Lung (tissue), 12 donors: Measurements from ENCODE around the gene KIF5C. TPM values are rescaled to one million over a fixed set of nuclear protein-coding genes. Genes with fewer than 3 reads are reported as not detected.
"Not testable (repeated sequence)": the region's sequence is repeated elsewhere in the genome, so short reads cannot be mapped to it uniquely, and the experiment has no call there.

Source experiments
- ATAC-seq: fragments of 200-7000 bp; cut with Tn5 transposase; one replicate; pipeline ENCODE4 v1.9.1; 2020; ENCODE audit warnings: moderate number of reproducible peaks; ENCODE audit not compliant: insufficient read depth, low FRiP score
- DNase-seq, 3 donors: peaks; one replicate each; pipeline ENCODE4 v3.0.0-alpha.2; 2013 to 2017
- H3K27ac ChIP-seq, 2 donors: one replicate each; pipeline ENCODE4 v1.5.1; 2013; ENCODE audit warnings: mild to moderate bottlenecking in 2 of 2, moderate library complexity in 2 of 2, control low read depth in 1 of 2, inconsistent platforms in 1 of 2, low read depth in 1 of 2, low read length in 1 of 2
- H3K27me3 ChIP-seq, 3 donors: one replicate each; pipeline ENCODE4 v1.5.1; 2013; ENCODE audit warnings: low read length in 2 of 3; ENCODE audit not compliant: control insufficient read depth in 3 of 3, insufficient read depth in 3 of 3
- H3K36me3 ChIP-seq, 4 donors: one replicate each; pipeline ENCODE4 v1.5.1; 2013; ENCODE audit warnings: low read length in 4 of 4, mild to moderate bottlenecking in 1 of 4, moderate library complexity in 1 of 4; ENCODE audit not compliant: control insufficient read depth in 4 of 4, insufficient read depth in 4 of 4
- H3K4me1 ChIP-seq, 5 donors: one replicate each; pipeline ENCODE4 v1.5.1; 2013; ENCODE audit warnings: low read length in 5 of 5, mild to moderate bottlenecking in 2 of 5, moderate library complexity in 1 of 5; ENCODE audit not compliant: control insufficient read depth in 5 of 5, insufficient read depth in 5 of 5
- H3K4me3 ChIP-seq: one replicate; pipeline ENCODE4 v1.5.1; 2013; ENCODE audit warnings: mild to moderate bottlenecking, control low read depth, moderate library complexity
- H3K9ac ChIP-seq, 2 donors: one replicate each; pipeline ENCODE4 v1.5.1; 2013; ENCODE audit warnings: low read length in 2 of 2, control low read depth in 1 of 2; ENCODE audit not compliant: insufficient read depth in 1 of 2
- H3K9me3 ChIP-seq, 4 donors: one replicate each; pipeline ENCODE4 v1.5.1; 2013; ENCODE audit warnings: low read length in 3 of 4, mild to moderate bottlenecking in 1 of 4, moderate library complexity in 1 of 4; ENCODE audit not compliant: control insufficient read depth in 4 of 4, insufficient read depth in 3 of 4
- CTCF ChIP-seq: IDR thresholded peaks from 2 replicates; pipeline ENCODE4 v1.5.1; 2012; ENCODE audit warnings: mild to moderate bottlenecking; ENCODE audit errors: control extremely low read depth, extremely low read depth
- WGBS, 2 donors: extraction: QIAGEN DNeasy Blood & Tissue Kit; methylation state at CpG; one replicate each; pipeline ENCODE4 v1.1.7; 2013; 5-methylcytosine and 5-hydroxymethylcytosine counted together
- polyA plus RNA-seq, 2 donors: library from polyadenylated mRNA; stranded (reverse); fragments of 200-250 nt; gene quantifications; one replicate each; pipeline ENCODE4 v1.2.1, GENCODE V29; 2013
- total RNA-seq, 2 donors: library from RNA; depleted of rRNA in 1 of 2; stranded (reverse); fragments of >200 nt in 1 of 2; gene quantifications; one replicate each; pipeline ENCODE4 v1.2.1, GENCODE V29; 2014 to 2021
- donor health status: control.
- donor health status: control.
- donor health status: Bipolar disorder and iron deficiency.
- donor health status: healthy.
- donor health status: DM: yes; HTN: yes; CAD: no.

Gene KIF5C
- total and polyA plus RNA-seq, 4 donors = 0.22 to 1.4 (median 0.49) TPM

GRCh38 chr2:148979164-148979918 is 104.3 kb downstream of the KIF5C start:
- 84 to 85% methylated on average over 6 of the region's 6 CpGs for WGBS, 2 donors

GRCh38 chr2:148979919-148980277 is 104.9 kb downstream of the KIF5C start:
- ATAC-seq (no peak), DNase-seq (no peak)
- no peak overlapping the region for H3K9ac ChIP-seq
- peaks cover 0 to 4% (median 1%) of the 10 kb centered on the region in 4 donors for H3K9me3 ChIP-seq
- H3K36me3 ChIP-seq = no peaks in the 10 kb centered on the region
- H3K27me3 ChIP-seq = no peaks in the 10 kb centered on the region
- no peak overlapping the region for H3K4me3 ChIP-seq
- no peak for TF ChIP-seq CTCF
- H3K4me1 ChIP-seq = peaks cover 0 to 9% (median 0%) of the 10 kb centered on the region in 5 donors
- WGBS, 2 donors = 27 to 40% methylated on average over 4 of the region's 4 CpGs
- H3K27ac ChIP-seq = no peak overlapping the region

More at GRCh38 chr2:148979164-148979918, 104.3 kb downstream of the KIF5C start:
- no peak overlapping the region for H3K27ac ChIP-seq
- no peaks in the 10 kb centered on the region for H3K36me3 ChIP-seq
- ATAC-seq (no peak), DNase-seq (no peak)
- no peak overlapping the region for H3K4me3 ChIP-seq
- H3K4me1 ChIP-seq = peaks cover 0 to 9% (median 0%) of the 10 kb centered on the region in 5 donors
- no peak overlapping the region for H3K9ac ChIP-seq
- peaks cover 0 to 2% (median under 1%) of the 10 kb centered on the region in 4 donors for H3K9me3 ChIP-seq
- H3K27me3 ChIP-seq = no peaks in the 10 kb centered on the region
- TF ChIP-seq CTCF = no peak

GRCh38 chr2:148980496-148980895 is 105.5 kb downstream of the KIF5C start:
- 89 to 93% methylated on average over 3 of the region's 3 CpGs for WGBS, 2 donors
- H3K9me3 ChIP-seq, H3K9ac ChIP-seq: not testable (repeated sequence)

GRCh38 chr2:148981324-148981723 is 106.3 kb downstream of the KIF5C start:
- peaks cover 0 to 9% (median 0%) of the 10 kb centered on the region in 5 donors for H3K4me1 ChIP-seq
- DNase-seq (no peak), ATAC-seq (no peak)
- 88 to 90% methylated on average over 6 of the region's 6 CpGs for WGBS, 2 donors
- H3K9ac ChIP-seq = no peak overlapping the region
- no peaks in the 10 kb centered on the region for H3K36me3 ChIP-seq
- peaks cover 0 to 4% (median 0%) of the 10 kb centered on the region in 4 donors for H3K9me3 ChIP-seq
- H3K27me3 ChIP-seq = no peaks in the 10 kb centered on the region
- no peak overlapping the region for H3K4me3 ChIP-seq
- no peak overlapping the region for H3K27ac ChIP-seq
- TF ChIP-seq CTCF = no peak

More at GRCh38 chr2:148980496-148980895, 105.5 kb downstream of the KIF5C start:
- not testable (repeated sequence) for ATAC-seq, H3K4me3 ChIP-seq, H3K4me1 ChIP-seq, H3K36me3 ChIP-seq, H3K27me3 ChIP-seq, DNase-seq, H3K27ac ChIP-seq
